HepG2 (cell line): ENCODE data around the gene LDAH. TPM values are rescaled to one million over a fixed set of nuclear protein-coding genes. Genes with fewer than 3 reads are reported as not detected.

ENCODE experiments used
- ATAC-seq: fragments of 200-7000 bp; cut with Tn5 transposase; 3 replicates; pipeline ENCODE4 v1.9.1; 2020; ENCODE audit warnings: mild to moderate bottlenecking, moderate library complexity
- BruUV-seq: library from RNA; stranded (reverse); fragments of 400-500 nt; replicated peaks from 2 replicates; lab custom pipeline; 2021; lab: Mats Ljungman, UMichigan
- CTCF ChIA-PET: fragments of 300-600 bp; formaldehyde crosslinking; extraction: SDS; loops from one replicate; lab custom pipeline; 2021; ENCODE audit warnings: low total read pairs, inconsistent platforms, low intra/inter-chr PET ratio; lab: Yijun Ruan, JAX
- POLR2A ChIA-PET: fragments of 350-600 bp; sonication (Branson Sonifier 250); formaldehyde crosslinking; loops from one replicate; lab custom pipeline; 2020; ENCODE audit warnings: antibody characterized with exemption, inconsistent platforms; lab: Yijun Ruan, JAX
- DNase-seq: peaks from one replicate; pipeline ENCODE4 v3.0.0-alpha.2; 2015; ENCODE audit warnings: low spot score
- FAIRE-seq: peaks from 3 replicates; lab custom pipeline; 2011; peaks lifted over from hg19 to GRCh38; lab: Jason Lieb, UNC
- H2AFZ ChIP-seq: one replicate; pipeline ENCODE4 v1.6.1; 2011; ENCODE audit warnings: low read length, inconsistent platforms
- H3K27ac ChIP-seq: fragments of 300-600 bp; 3 replicates; pipeline ENCODE4 v1.8.0; 2011; ENCODE audit warnings: mixed run types, mild to moderate bottlenecking, mixed read lengths, low read length, inconsistent platforms; ENCODE audit not compliant: insufficient read depth; ENCODE audit errors: extremely low read length
- H3K27me3 ChIP-seq, 2 experiments: fragments of 200-600 bp in 1 of 2; 2 replicates in 1 of 2; 3 replicates in 1 of 2; pipeline versions ENCODE4 v1.6.0 to v1.8.0; 2011; ENCODE audit warnings: low read length in 2 of 2, mild to moderate bottlenecking in 2 of 2, moderate library complexity in 2 of 2, inconsistent platforms in 1 of 2; ENCODE audit not compliant: insufficient read depth in 2 of 2, control insufficient read depth in 1 of 2
- H3K36me3 ChIP-seq, 2 experiments: fragments of 200-600 bp in 1 of 2; replicated peaks in 1 of 2; 2 replicates in 1 of 2; 3 replicates in 1 of 2; pipeline versions ENCODE4 v1.5.1 to v1.8.0; 2011; ENCODE audit warnings: low read length in 2 of 2, inconsistent platforms in 1 of 2; ENCODE audit not compliant: insufficient read depth in 2 of 2, control insufficient read depth in 1 of 2
- H3K4me1 ChIP-seq: 2 replicates; pipeline ENCODE4 v1.5.1; 2012; ENCODE audit warnings: low read length, inconsistent platforms; ENCODE audit not compliant: insufficient read depth
- H3K4me2 ChIP-seq: 2 replicates; pipeline ENCODE4 v1.6.0; 2011; ENCODE audit warnings: low read depth, low read length, inconsistent platforms
- H3K4me3 ChIP-seq, 3 experiments: fragments of 200-600 bp in 1 of 3; sonication (generic), shearing (Covaris generic) in 1 of 3; replicated peaks in 1 of 3; 2 replicates each; pipeline ENCODE4 v1.5.1; 2011 to 2016; ENCODE audit warnings: low read length in 3 of 3, inconsistent platforms in 2 of 3, low read depth in 2 of 3, mild to moderate bottlenecking in 2 of 3, control low read depth in 1 of 3, mixed read lengths in 1 of 3; ENCODE audit not compliant: insufficient read depth in 1 of 3
- H3K79me2 ChIP-seq: one replicate; pipeline ENCODE4 v1.6.1; 2011; ENCODE audit warnings: low read length, inconsistent platforms; ENCODE audit not compliant: insufficient read depth
- H3K9ac ChIP-seq: 2 replicates; pipeline ENCODE4 v1.6.0; 2011; ENCODE audit warnings: mild to moderate bottlenecking, low read depth, low read length, inconsistent platforms; ENCODE audit not compliant: insufficient read depth
- H3K9me3 ChIP-seq: 2 replicates; pipeline ENCODE4 v1.5.1; 2012; ENCODE audit warnings: mild to moderate bottlenecking, low read length
- H4K20me1 ChIP-seq: 2 replicates; pipeline ENCODE4 v1.6.0; 2011; ENCODE audit warnings: inconsistent platforms, mild to moderate bottlenecking, low read length, moderate library complexity; ENCODE audit not compliant: insufficient read depth
- NFIB ChIP-seq: sonication (generic); formaldehyde crosslinking; IDR thresholded peaks from 2 replicates; pipeline ENCODE4 v1.9.0; 2021; ENCODE audit warnings: missing genetic modification reagents, mild to moderate bottlenecking, borderline replicate concordance
- PHF20 ChIP-seq: sonication (generic); formaldehyde crosslinking; IDR thresholded peaks from 2 replicates; pipeline ENCODE4 v1.5.0; 2020; ENCODE audit warnings: mild to moderate bottlenecking, missing genetic modification reagents
- PHF5A ChIP-seq: IDR thresholded peaks from one replicate; pipeline ENCODE4 v1.6.1; 2018; ENCODE audit warnings: low read depth, missing genetic modification reagents; ENCODE audit not compliant: unreplicated experiment
- SRSF9 ChIP-seq: fragments of 200-400 bp; formaldehyde crosslinking; IDR thresholded peaks from 2 replicates; pipeline ENCODE4 v1.6.1; 2018; ENCODE audit warnings: borderline replicate concordance, mild to moderate bottlenecking, low read depth, low read length; ENCODE audit not compliant: insufficient read depth, poor library complexity, severe bottlenecking
- ZNF761 ChIP-seq: sonication (generic); formaldehyde crosslinking; conservative IDR thresholded peaks from 2 replicates; pipeline ENCODE4 v1.4.0; 2020; ENCODE audit warnings: mild to moderate bottlenecking, missing genetic modification reagents
- ZNF766 ChIP-seq: sonication (generic); formaldehyde crosslinking; IDR thresholded peaks from 2 replicates; pipeline ENCODE4 v1.5.0; 2020; ENCODE audit warnings: missing genetic modification reagents, borderline replicate concordance
- WGBS: methylation state at CpG from one replicate; pipeline ENCODE4 v1.1.6; 2017; ENCODE audit warnings: low lambda C conversion rate; 5-methylcytosine and 5-hydroxymethylcytosine counted together
- in situ Hi-C: cut with HindIII; loops from 2 replicates; pipeline ENCODE4 v1.10.0; 2017; ENCODE audit warnings: low pct_unique_long_range_greater_than_20kb; ENCODE audit not compliant: extremely low pct_ligation_motif_present
- intact Hi-C: fragments of 100-400 bp; cut with micrococcal nuclease; formaldehyde crosslinking; loops from one replicate; pipeline ENCODE4 v1.10.0; 2022; ENCODE audit not compliant: unreplicated experiment
- polyA plus RNA-seq, 8 experiments: library from polyadenylated mRNA; depleted of rRNA in 3 of 8; stranded (reverse) in 7 of 8; unstranded in 1 of 8; fragments of >200 nt; fragmentation: Illumina TruSeq in 4 of 8; extraction: Trizol in 4 of 8; gene quantifications; 2 replicates each; pipeline versions ENCODE4 v1.2.1 to v1.2.3, GENCODE V29; 2011 to 2016; ENCODE audit warnings: low read depth in 4 of 8, missing spikeins in 1 of 8, mixed read lengths in 1 of 8; ENCODE audit not compliant: insufficient read depth in 1 of 8
- total RNA-seq, 5 experiments: library from RNA; depleted of rRNA; stranded (reverse); fragments of >200 nt; fragmentation: Illumina TruSeq; extraction: Trizol; gene quantifications; 2 replicates each; pipeline ENCODE4 v1.2.3, GENCODE V29; 2016; ENCODE audit warnings: low read depth in 1 of 5
- TF ChIP-seq, protein P1 (sequence below): fragments of 450-650 bp; IDR thresholded peaks from 2 replicates; pipeline ENCODE4 v1.6.1; 2016
- TF ChIP-seq, protein P2 (sequence below): sonication (generic); formaldehyde crosslinking; IDR thresholded peaks from 2 replicates; pipeline ENCODE4 v1.5.1; 2020; ENCODE audit warnings: missing genetic modification reagents, mild to moderate bottlenecking, borderline replicate concordance
- TF ChIP-seq, protein P3 (sequence below): sonication (generic); formaldehyde crosslinking; conservative IDR thresholded peaks from 2 replicates; pipeline ENCODE4 v1.4.0; 2020; ENCODE audit warnings: mild to moderate bottlenecking, missing genetic modification reagents, moderate library complexity

Gene LDAH
- total and polyA plus RNA-seq, 2 of the 13 experiments (the other 11 are each of a cell fraction or from before 2014, with no cell fraction given) = 28.8 to 46.2 TPM

DNA sequence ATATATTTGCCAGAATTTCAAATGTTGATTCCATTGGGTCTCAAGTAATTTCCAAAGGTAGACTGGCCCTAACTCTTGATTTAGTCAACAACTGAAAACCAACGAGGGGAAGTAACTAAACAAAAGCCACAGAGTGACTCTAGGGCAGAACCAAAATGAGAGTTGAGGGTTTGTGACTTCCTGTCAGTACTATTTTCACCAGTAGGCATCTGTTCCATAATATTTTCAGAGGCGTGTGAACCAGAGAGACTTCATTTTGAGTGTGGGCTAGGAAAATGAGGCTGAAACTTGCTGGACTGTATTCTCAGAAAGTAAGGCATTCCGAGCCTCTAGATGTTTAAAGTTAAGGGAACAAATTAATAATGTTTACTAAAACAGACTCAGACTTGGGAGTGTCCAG is 85.4 kb downstream of the LDAH start:
- CTCF ChIA-PET = no interaction called here
- no peak for ATAC-seq
- in situ Hi-C loops = no loop called here
- FAIRE-seq = no peak
- Histone ChIP-seq H3K79me2 (no peaks in the 10 kb centered on the region), H3K4me2 (no peak overlapping the region), H2AFZ (no peak overlapping the region), H4K20me1 (no peaks in the 10 kb centered on the region), H3K27ac (no peak overlapping the region), H3K4me3 (no peak overlapping the region), H3K9ac (no peak overlapping the region), H3K9me3 (no peaks in the 10 kb centered on the region), H3K4me1 (no peaks in the 10 kb centered on the region), H3K27me3 (no peaks in the 10 kb centered on the region), H3K36me3 (peaks cover 0 to 20% of the 10 kb centered on the region in 2 experiments; a peak in 2 of 5 replicates)
- 97% methylated on average over 3 of the region's 3 CpGs for WGBS
- no TSS peak for BruUV-seq
- intact Hi-C loops = no loop called here
- TF ChIP-seq, protein P1, sequence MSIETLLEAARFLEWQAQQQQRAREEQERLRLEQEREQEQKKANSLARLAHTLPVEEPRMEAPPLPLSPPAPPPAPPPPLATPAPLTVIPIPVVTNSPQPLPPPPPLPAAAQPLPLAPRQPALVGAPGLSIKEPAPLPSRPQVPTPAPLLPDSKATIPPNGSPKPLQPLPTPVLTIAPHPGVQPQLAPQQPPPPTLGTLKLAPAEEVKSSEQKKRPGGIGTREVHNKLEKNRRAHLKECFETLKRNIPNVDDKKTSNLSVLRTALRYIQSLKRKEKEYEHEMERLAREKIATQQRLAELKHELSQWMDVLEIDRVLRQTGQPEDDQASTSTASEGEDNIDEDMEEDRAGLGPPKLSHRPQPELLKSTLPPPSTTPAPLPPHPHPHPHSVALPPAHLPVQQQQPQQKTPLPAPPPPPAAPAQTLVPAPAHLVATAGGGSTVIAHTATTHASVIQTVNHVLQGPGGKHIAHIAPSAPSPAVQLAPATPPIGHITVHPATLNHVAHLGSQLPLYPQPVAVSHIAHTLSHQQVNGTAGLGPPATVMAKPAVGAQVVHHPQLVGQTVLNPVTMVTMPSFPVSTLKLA = no peak
- no peak for TF ChIP-seq ZNF766 (CRISPR knock-in tag)
- DNase-seq = no peak
- POLR2A ChIA-PET = no interaction called here

DNA sequence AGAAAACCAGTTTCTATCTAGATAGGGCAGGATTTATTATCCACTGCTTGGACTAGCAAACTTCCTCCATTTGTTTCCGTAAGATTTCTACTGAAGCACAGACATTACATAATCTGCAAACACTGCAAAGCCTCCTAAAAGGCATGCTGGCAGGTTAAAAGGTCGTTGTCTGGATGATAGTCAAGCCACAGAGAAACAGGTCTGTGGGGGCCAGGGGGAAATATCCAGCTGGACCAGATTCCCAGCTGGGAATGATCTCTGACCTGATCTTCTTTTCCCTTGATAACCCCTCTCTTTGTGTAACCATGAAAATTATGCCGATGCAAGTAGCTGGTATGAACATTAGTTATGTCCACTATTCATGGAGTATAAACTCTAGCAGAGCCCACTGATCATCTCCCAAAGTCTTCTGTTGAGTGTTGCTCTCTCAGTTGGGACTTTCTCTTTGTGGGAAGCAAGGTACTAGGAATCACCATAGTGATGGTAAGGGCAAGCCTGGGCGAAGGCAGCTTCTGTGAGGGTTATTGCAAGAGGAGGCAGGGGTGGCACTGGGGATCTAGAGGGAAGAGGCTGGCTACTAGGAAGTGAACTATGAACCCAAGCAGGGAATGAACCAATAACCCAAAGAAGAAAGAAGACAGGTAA is 94.7 kb downstream of the LDAH start:
- Histone ChIP-seq H3K9ac (no peak overlapping the region), H2AFZ (no peak overlapping the region), H3K4me2 (peak overlapping the region; percentile 57), H3K4me3 (peak overlapping the region in 1 of 3 experiments; percentile 4; a peak in 1 of 6 replicates), H3K9me3 (no peaks in the 10 kb centered on the region), H3K79me2 (no peaks in the 10 kb centered on the region), H3K36me3 (peaks cover 1 to 17% of the 10 kb centered on the region in 2 experiments; a peak in 4 of 5 replicates), H3K4me1 (peaks cover 30% of the 10 kb centered on the region), H3K27ac (peak overlapping the region; percentile 57), H4K20me1 (peaks cover 6% of the 10 kb centered on the region; the same call in 1 of the 2 replicates), H3K27me3 (no peaks in the 10 kb centered on the region)
- ChIA-PET CTCF (no interaction called here), POLR2A (interaction anchor here (1.6 kb wide), 2 partner anchors 52 to 282 kb away, joined by 3 to 9 read pairs; partner anchors contain the start of gene RHOB)
- in situ Hi-C loops = no loop called here
- intact Hi-C loops = loop anchor here (2.0 kb wide), 2 partner anchors 43 to 51 kb away; no protein-coding TSS in a partner anchor
- DNase-seq (peak; percentile 91), FAIRE-seq (peak; percentile 93), ATAC-seq (peak; percentile 95)
- 10% methylated on average over 4 of the region's 4 CpGs for WGBS
- no TSS peak for BruUV-seq
- no peak for TF ChIP-seq SRSF9
- TF ChIP-seq NFIB (CRISPR knock-in tag) = no peak
- peak; percentile 60; the same call in 1 of the 2 replicates for TF ChIP-seq ZNF761
- TF ChIP-seq PHF5A = peak; percentile 62
- TF ChIP-seq, protein P2, sequence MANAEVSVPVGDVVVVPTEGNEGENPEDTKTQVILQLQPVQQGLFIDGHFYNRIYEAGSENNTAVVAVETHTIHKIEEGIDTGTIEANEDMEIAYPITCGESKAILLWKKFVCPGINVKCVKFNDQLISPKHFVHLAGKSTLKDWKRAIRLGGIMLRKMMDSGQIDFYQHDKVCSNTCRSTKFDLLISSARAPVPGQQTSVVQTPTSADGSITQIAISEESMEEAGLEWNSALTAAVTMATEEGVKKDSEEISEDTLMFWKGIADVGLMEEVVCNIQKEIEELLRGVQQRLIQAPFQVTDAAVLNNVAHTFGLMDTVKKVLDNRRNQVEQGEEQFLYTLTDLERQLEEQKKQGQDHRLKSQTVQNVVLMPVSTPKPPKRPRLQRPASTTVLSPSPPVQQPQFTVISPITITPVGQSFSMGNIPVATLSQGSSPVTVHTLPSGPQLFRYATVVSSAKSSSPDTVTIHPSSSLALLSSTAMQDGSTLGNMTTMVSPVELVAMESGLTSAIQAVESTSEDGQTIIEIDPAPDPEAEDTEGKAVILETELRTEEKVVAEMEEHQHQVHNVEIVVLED (CRISPR knock-in tag) = 0 out of 2 replicates have a peak, but pooled peaks have one; percentile 20
- TF ChIP-seq PHF20 (CRISPR knock-in tag) = no peak
- TF ChIP-seq, protein P3, sequence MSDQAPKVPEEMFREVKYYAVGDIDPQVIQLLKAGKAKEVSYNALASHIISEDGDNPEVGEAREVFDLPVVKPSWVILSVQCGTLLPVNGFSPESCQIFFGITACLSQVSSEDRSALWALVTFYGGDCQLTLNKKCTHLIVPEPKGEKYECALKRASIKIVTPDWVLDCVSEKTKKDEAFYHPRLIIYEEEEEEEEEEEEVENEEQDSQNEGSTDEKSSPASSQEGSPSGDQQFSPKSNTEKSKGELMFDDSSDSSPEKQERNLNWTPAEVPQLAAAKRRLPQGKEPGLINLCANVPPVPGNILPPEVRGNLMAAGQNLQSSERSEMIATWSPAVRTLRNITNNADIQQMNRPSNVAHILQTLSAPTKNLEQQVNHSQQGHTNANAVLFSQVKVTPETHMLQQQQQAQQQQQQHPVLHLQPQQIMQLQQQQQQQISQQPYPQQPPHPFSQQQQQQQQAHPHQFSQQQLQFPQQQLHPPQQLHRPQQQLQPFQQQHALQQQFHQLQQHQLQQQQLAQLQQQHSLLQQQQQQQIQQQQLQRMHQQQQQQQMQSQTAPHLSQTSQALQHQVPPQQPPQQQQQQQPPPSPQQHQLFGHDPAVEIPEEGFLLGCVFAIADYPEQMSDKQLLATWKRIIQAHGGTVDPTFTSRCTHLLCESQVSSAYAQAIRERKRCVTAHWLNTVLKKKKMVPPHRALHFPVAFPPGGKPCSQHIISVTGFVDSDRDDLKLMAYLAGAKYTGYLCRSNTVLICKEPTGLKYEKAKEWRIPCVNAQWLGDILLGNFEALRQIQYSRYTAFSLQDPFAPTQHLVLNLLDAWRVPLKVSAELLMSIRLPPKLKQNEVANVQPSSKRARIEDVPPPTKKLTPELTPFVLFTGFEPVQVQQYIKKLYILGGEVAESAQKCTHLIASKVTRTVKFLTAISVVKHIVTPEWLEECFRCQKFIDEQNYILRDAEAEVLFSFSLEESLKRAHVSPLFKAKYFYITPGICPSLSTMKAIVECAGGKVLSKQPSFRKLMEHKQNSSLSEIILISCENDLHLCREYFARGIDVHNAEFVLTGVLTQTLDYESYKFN (CRISPR knock-in tag) = peak; percentile 97
